MG63 (cell line): ENCODE results near the gene MACIR. TPM values are rescaled to one million over a fixed set of nuclear protein-coding genes. Genes with fewer than 3 reads are reported as not detected.

Experiments
- DNase-seq: peaks from one replicate; pipeline ENCODE4 v3.0.0-alpha.2; 2020
- H3K27me3 ChIP-seq: fragments of 250-450 bp; sonication (Bioruptor Pico); 2 replicates; pipeline ENCODE4 v1.5.1; 2020; ENCODE audit warnings: mild to moderate bottlenecking, moderate library complexity
- H3K36me3 ChIP-seq: fragments of 250-450 bp; sonication (Bioruptor Pico); 2 replicates; pipeline ENCODE4 v1.5.1; 2020; ENCODE audit warnings: mild to moderate bottlenecking, moderate library complexity
- H3K4me3 ChIP-seq: fragments of 250-450 bp; sonication (Bioruptor Pico); 2 replicates; pipeline ENCODE4 v1.5.1; 2020; ENCODE audit warnings: mild to moderate bottlenecking, moderate library complexity
- H3K9me3 ChIP-seq: fragments of 250-450 bp; sonication (Bioruptor Pico); 2 replicates; pipeline ENCODE4 v1.5.1; 2020; ENCODE audit warnings: mild to moderate bottlenecking, moderate library complexity
- total RNA-seq: library from RNA; depleted of rRNA; stranded (reverse); fragments of >200 nt; shearing (Covaris generic); gene quantifications from 2 replicates; pipeline ENCODE4 v1.2.3, GENCODE V29; 2014; ENCODE audit warnings: low replicate concordance

The MACIR gene
- total RNA-seq, 1 experiment from 2014 or later = 30.9 TPM

GRCh38 chr5:103270581-103270980 lies 12.0 kb downstream of the MACIR start:
- Histone ChIP-seq H3K36me3 (peaks cover 24% of the 10 kb centered on the region), H3K27me3 (no peaks in the 10 kb centered on the region), H3K9me3 (no peaks in the 10 kb centered on the region), H3K4me3 (no peak overlapping the region)
- DNase-seq = no peak

- no peak overlapping the region for H3K4me3 ChIP-seq
- no peaks in the 10 kb centered on the region for H3K9me3 ChIP-seq
- no peaks in the 10 kb centered on the region for H3K27me3 ChIP-seq
- H3K36me3 ChIP-seq = peaks cover 22% of the 10 kb centered on the region
- DNase-seq = no peak
Measured at GRCh38 chr5:103271570-103272289, 13.2 kb downstream of the MACIR start.

GRCh38 chr5:103272377-103272776 lies 13.8 kb downstream of the MACIR start:
- H3K27me3 ChIP-seq = no peaks in the 10 kb centered on the region
- DNase-seq = no peak
- H3K4me3 ChIP-seq = no peak overlapping the region
- H3K36me3 ChIP-seq = peaks cover 18% of the 10 kb centered on the region
- H3K9me3 ChIP-seq = no peaks in the 10 kb centered on the region

GRCh38 chr5:103273952-103274351 lies 15.4 kb downstream of the MACIR start:
- DNase-seq = no peak
- Histone ChIP-seq H3K9me3 (no peaks in the 10 kb centered on the region), H3K27me3 (no peaks in the 10 kb centered on the region), H3K36me3 (peaks cover 18% of the 10 kb centered on the region), H3K4me3 (no peak overlapping the region)

GRCh38 chr5:103275851-103276250 lies 17.3 kb downstream of the MACIR start:
- no peak overlapping the region for H3K4me3 ChIP-seq
- H3K9me3 ChIP-seq = no peaks in the 10 kb centered on the region
- no peaks in the 10 kb centered on the region for H3K27me3 ChIP-seq
- peaks cover 18% of the 10 kb centered on the region for H3K36me3 ChIP-seq
- no peak for DNase-seq

- no peak overlapping the region for H3K4me3 ChIP-seq
- no peaks in the 10 kb centered on the region for H3K27me3 ChIP-seq
- H3K9me3 ChIP-seq = no peaks in the 10 kb centered on the region
- no peak for DNase-seq
- peaks cover 14% of the 10 kb centered on the region for H3K36me3 ChIP-seq
Measured at GRCh38 chr5:103280967-103281366, 22.4 kb downstream of the MACIR start.

- peaks cover under 1% of the 10 kb centered on the region for H3K36me3 ChIP-seq
- DNase-seq = no peak
- H3K9me3 ChIP-seq = no peaks in the 10 kb centered on the region
- no peaks in the 10 kb centered on the region for H3K27me3 ChIP-seq
- no peak overlapping the region for H3K4me3 ChIP-seq
Measured at GRCh38 chr5:103283120-103283519, 24.6 kb downstream of the MACIR start.

GRCh38 chr5:103283869-103284268 lies 25.3 kb downstream of the MACIR start:
- no peaks in the 10 kb centered on the region for H3K9me3 ChIP-seq

GRCh38 chr5:103286622-103287021 lies 28.1 kb downstream of the MACIR start:
- Histone ChIP-seq H3K27me3 (no peaks in the 10 kb centered on the region), H3K36me3 (no peaks in the 10 kb centered on the region; the same call in 1 of the 2 replicates), H3K9me3 (no peaks in the 10 kb centered on the region), H3K4me3 (no peak overlapping the region)
- no peak for DNase-seq

More at GRCh38 chr5:103283869-103284268, 25.3 kb downstream of the MACIR start:
- no peak overlapping the region for H3K4me3 ChIP-seq
- no peak for DNase-seq
- no peaks in the 10 kb centered on the region for H3K27me3 ChIP-seq
- no peaks in the 10 kb centered on the region; the same call in 1 of the 2 replicates for H3K36me3 ChIP-seq

- Histone ChIP-seq H3K9me3 (no peaks in the 10 kb centered on the region), H3K4me3 (no peak overlapping the region), H3K27me3 (no peaks in the 10 kb centered on the region), H3K36me3 (no peaks in the 10 kb centered on the region)
- no peak for DNase-seq
Measured at GRCh38 chr5:103289024-103289423, 30.5 kb downstream of the MACIR start.

- Histone ChIP-seq H3K27me3 (no peaks in the 10 kb centered on the region), H3K4me3 (no peak overlapping the region), H3K36me3 (no peaks in the 10 kb centered on the region), H3K9me3 (no peaks in the 10 kb centered on the region)
- no peak for DNase-seq
Measured at GRCh38 chr5:103290846-103291245, 32.3 kb downstream of the MACIR start.

GRCh38 chr5:103291606-103292005 lies 33.0 kb downstream of the MACIR start:
- Histone ChIP-seq H3K36me3 (no peaks in the 10 kb centered on the region), H3K27me3 (no peaks in the 10 kb centered on the region), H3K4me3 (no peak overlapping the region), H3K9me3 (no peaks in the 10 kb centered on the region)
- no peak for DNase-seq

GRCh38 chr5:103293099-103293498 lies 34.5 kb downstream of the MACIR start:
- H3K27me3 ChIP-seq = no peaks in the 10 kb centered on the region
- H3K36me3 ChIP-seq = no peaks in the 10 kb centered on the region
- no peaks in the 10 kb centered on the region for H3K9me3 ChIP-seq
- no peak for DNase-seq
- no peak overlapping the region for H3K4me3 ChIP-seq

- Histone ChIP-seq H3K9me3 (no peaks in the 10 kb centered on the region), H3K27me3 (no peaks in the 10 kb centered on the region), H3K4me3 (no peak overlapping the region), H3K36me3 (no peaks in the 10 kb centered on the region)
- no peak for DNase-seq
Measured at GRCh38 chr5:103293719-103294118, 35.2 kb downstream of the MACIR start.

- Histone ChIP-seq H3K9me3 (no peaks in the 10 kb centered on the region), H3K36me3 (no peaks in the 10 kb centered on the region), H3K27me3 (no peaks in the 10 kb centered on the region), H3K4me3 (no peak overlapping the region)
- no peak for DNase-seq
Measured at GRCh38 chr5:103294906-103295305, 36.3 kb downstream of the MACIR start.

- no peaks in the 10 kb centered on the region for H3K27me3 ChIP-seq
- H3K36me3 ChIP-seq = no peaks in the 10 kb centered on the region
- no peak for DNase-seq
- no peak overlapping the region for H3K4me3 ChIP-seq
- H3K9me3 ChIP-seq = no peaks in the 10 kb centered on the region
Measured at GRCh38 chr5:103295424-103295823, 36.9 kb downstream of the MACIR start.

- Histone ChIP-seq H3K9me3 (no peaks in the 10 kb centered on the region), H3K27me3 (no peaks in the 10 kb centered on the region), H3K4me3 (no peak overlapping the region), H3K36me3 (no peaks in the 10 kb centered on the region)
- DNase-seq = no peak
Measured at GRCh38 chr5:103295871-103296270, 37.3 kb downstream of the MACIR start.

GRCh38 chr5:103298117-103298516 lies 39.6 kb downstream of the MACIR start:
- H3K9me3 ChIP-seq = no peaks in the 10 kb centered on the region
- H3K4me3 ChIP-seq = no peak overlapping the region
- DNase-seq = no peak
- no peaks in the 10 kb centered on the region for H3K36me3 ChIP-seq
- no peaks in the 10 kb centered on the region for H3K27me3 ChIP-seq
